ENCODE measurements around the gene HIF3A. TPM values are rescaled to one million over a fixed set of nuclear protein-coding genes. Genes with fewer than 3 reads are reported as not detected.

Gene HIF3A
- total and polyA plus RNA-seq, 2 of the 4 experiments (the other 2 are of a cell fraction), result 0.02 TPM; not detected in 1

GRCh38 chr19:46387713-46388130 is 90.9 kb downstream of the HIF3A start:
- TF ChIP-seq FOS (IDR thresholded peaks at IDR 0.05; ENCODE audit: low read depth, low read length) (no peak), POLR2A (IDR thresholded peaks at IDR 0.05; ENCODE audit: low read depth, low read length) (no peak), BHLHE40 (IDR thresholded peaks at IDR 0.05; ENCODE audit: low read depth, low read length) (no peak), USF2 (IDR thresholded peaks at IDR 0.05; ENCODE audit: low read depth, low read length) (no peak), MXI1 (IDR thresholded peaks at IDR 0.05; ENCODE audit: borderline replicate concordance, low read depth, low read length) (no peak), RFX5 (IDR thresholded peaks at IDR 0.05; ENCODE audit: low read depth, low read length) (no peak), RAD21 (IDR thresholded peaks at IDR 0.05; ENCODE audit: low read length) (no peak)
- ATAC-seq (ENCODE audit: low read depth) (no peak), DNase-seq (no peak)
- Histone ChIP-seq H2BK120ac (ENCODE audit: low read depth, low read length) (no peak overlapping the region), H3K14ac (replicated peaks; ENCODE audit: low read depth, low read length) (no peak overlapping the region), H3K27ac (ENCODE audit: insufficient read depth, low read length) (no peak overlapping the region), H3K18ac (ENCODE audit: low read depth, low read length) (no peak overlapping the region), H2AK9ac (replicated peaks; ENCODE audit: low read depth, low read length, poor library complexity) (no peak overlapping the region), H3K4me3 (ENCODE audit: insufficient read depth, low read depth, low read length) (no peak overlapping the region), H3K27me3 (ENCODE audit: control insufficient read depth, insufficient read depth, low read length) (no peaks in the 10 kb centered on the region), H3K9ac (ENCODE audit: low read depth, low read length) (no peak overlapping the region), H3K4me2 (ENCODE audit: low read depth, low read length) (no peak overlapping the region), H4K20me1 (ENCODE audit: insufficient read depth, low read length) (no peaks in the 10 kb centered on the region; the same call in 1 of the 2 replicates), H4K5ac (ENCODE audit: low read depth, low read length) (no peak overlapping the region), H2BK5ac (ENCODE audit: low read depth, low read length, poor library complexity, severe bottlenecking) (no peak overlapping the region), H3K79me1 (ENCODE audit: low read depth in 1 of 2, low read length in 2 of 2) (peaks cover 0 to 26% of the 10 kb centered on the region in 2 experiments; a peak in 2 of 4 replicates), H3K9me1 (ENCODE audit: insufficient read depth, low read length) (peaks cover 11% of the 10 kb centered on the region), H3K56ac (ENCODE audit: extremely low read depth, insufficient read depth, low read length) (no peak overlapping the region), H2BK15ac (ENCODE audit: low read depth, low read length) (no peak overlapping the region), H2BK20ac (ENCODE audit: low read depth, low read length) (no peak overlapping the region), H4K8ac (ENCODE audit: low read depth in 2 of 2, low read length in 2 of 2) (no peak overlapping the region), H3K36me3 (ENCODE audit: control insufficient read depth, insufficient read depth, low read length) (peaks cover 55% of the 10 kb centered on the region), H2AK5ac (ENCODE audit: low read depth, low read length) (no peak overlapping the region), H4K91ac (ENCODE audit: insufficient read depth, low read depth, low read length) (no peak overlapping the region), H3K9me3 (ENCODE audit: control insufficient read depth, insufficient read depth, low read length) (peaks cover 6% of the 10 kb centered on the region), H3K4ac (ENCODE audit: low read depth, low read length) (no peak overlapping the region), H3K23ac (ENCODE audit: low read depth, low read length) (no peak overlapping the region), H2AFZ (replicated peaks; ENCODE audit: low read length, poor library complexity) (no peak overlapping the region), H3K4me1 (ENCODE audit: control insufficient read depth, insufficient read depth, low read length) (peaks cover 10% of the 10 kb centered on the region)
- BruUV-seq (replicated peaks), result no TSS peak
- CTCF ChIA-PET, result no interaction called here
- POLR2A ChIA-PET (ENCODE audit: unreplicated experiment), result no interaction called here
- in situ Hi-C loops (cut with MboI; ENCODE audit: low sequenced_read_pairs), result loop anchor here (10.0 kb wide), 1 partner anchor 103 kb away; no protein-coding TSS in a partner anchor
- dilution Hi-C loops (cut with HindIII; ENCODE audit: low sequenced_read_pairs, unreplicated experiment), result no loop called here
- WGBS, 2 experiments (ENCODE audit: extremely low coverage in 2 of 2, insufficient read length in 1 of 2), result 96% methylated on average over 8 of the region's 10 CpGs; no CpG with 5 or more reads in 1 of the 2 experiments
- intact Hi-C loops (cut with micrococcal nuclease), result no loop called here
